Measurements from ENCODE around the gene MRPS14.

Gene MRPS14

GRCh38 chr1:174963529-174964125, 59.6 kb downstream of the MRPS14 start:
- FAIRE-seq (no peak), DNase-seq (ENCODE audit: extremely low spot score, insufficient read length, low read depth) (no peak)

Data from GM18507 (cell line).